Central memory CD8-positive, alpha-beta T cell (primary cell): ENCODE results near the gene RSPRY1.
A peak's percentile ranks its signal among the peaks of the same experiment; 100 is the strongest.
"Not testable (repeated sequence)": the region's sequence is repeated elsewhere in the genome, so short reads cannot be mapped to it uniquely, and the experiment has no call there.

Source experiments
- ATAC-seq: fragments of 150-1000 bp; cut with Tn5 transposase; replicated peaks from 2 replicates; pipeline ENCODE4 v1.10.0; 2022; ENCODE audit warnings: mild to moderate bottlenecking, moderate FRiP score, moderate number of reproducible peaks; ENCODE audit not compliant: poor library complexity, severe bottlenecking; ENCODE audit errors: extremely low read depth
- DNase-seq, 2 donors: peaks; one replicate each; pipeline ENCODE4 v3.0.0; 2021; ENCODE audit warnings: low spot score in 2 of 2
- H3K27ac Mint-ChIP-seq: one replicate; pipeline ENCODE4 v1.8.0; 2022; ENCODE audit warnings: low read depth, mild to moderate bottlenecking, moderate library complexity, mixed read lengths
- H3K27me3 Mint-ChIP-seq: one replicate; pipeline ENCODE4 v1.8.0; 2022; ENCODE audit warnings: mixed read lengths
- H3K36me3 Mint-ChIP-seq: one replicate; pipeline ENCODE4 v1.8.0; 2022; ENCODE audit warnings: mild to moderate bottlenecking, moderate library complexity, mixed read lengths; ENCODE audit not compliant: insufficient read depth
- H3K4me1 Mint-ChIP-seq: one replicate; pipeline ENCODE4 v1.8.0; 2022; ENCODE audit warnings: mixed read lengths
- H3K4me3 Mint-ChIP-seq: one replicate; pipeline ENCODE4 v1.8.0; 2022; ENCODE audit warnings: mild to moderate bottlenecking, moderate library complexity, mixed read lengths
- H3K9me3 Mint-ChIP-seq: one replicate; pipeline ENCODE4 v1.8.0; 2022; ENCODE audit warnings: mixed read lengths

The RSPRY1 gene

GRCh38 chr16:57260294-57260929, 74.3 kb downstream of the RSPRY1 start:
- Mint-ChIP-seq H3K4me3 (peak overlapping the region; percentile 18), H3K27ac (peak overlapping the region; percentile 27), H3K36me3 (peaks cover 4% of the 10 kb centered on the region), H3K9me3 (no peaks in the 10 kb centered on the region), H3K4me1 (peaks cover 12% of the 10 kb centered on the region), H3K27me3 (no peaks in the 10 kb centered on the region)
- ATAC-seq (peak; percentile 40), DNase-seq (no peak)

DNA sequence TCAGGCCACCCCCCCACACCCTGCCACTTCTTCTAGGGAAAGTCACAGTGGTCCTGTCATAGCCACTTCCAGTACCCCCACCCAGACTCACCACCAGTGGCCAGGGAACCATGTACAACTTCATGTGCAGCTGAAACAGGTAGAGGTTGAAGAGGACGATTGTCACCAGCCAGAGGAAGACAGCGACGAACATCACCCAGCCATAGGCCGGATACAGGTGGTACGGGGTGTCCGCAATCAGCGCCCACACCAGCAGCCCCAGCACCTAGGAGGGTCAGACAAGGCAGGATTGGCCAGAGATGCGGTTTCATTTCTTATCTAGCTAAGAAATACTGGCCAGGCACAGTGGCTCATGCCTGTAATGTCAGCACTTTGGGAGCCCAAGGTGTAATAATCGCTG, 75.7 kb downstream of the RSPRY1 start:
- peaks cover 15% of the 10 kb centered on the region for H3K4me1 Mint-ChIP-seq
- no peaks in the 10 kb centered on the region for H3K9me3 Mint-ChIP-seq
- H3K36me3 Mint-ChIP-seq = peaks cover 2% of the 10 kb centered on the region
- no peak overlapping the region for H3K4me3 Mint-ChIP-seq
- H3K27me3 Mint-ChIP-seq = no peaks in the 10 kb centered on the region
- no peak overlapping the region for H3K27ac Mint-ChIP-seq
- DNase-seq (no peak), ATAC-seq (no peak)

DNA sequence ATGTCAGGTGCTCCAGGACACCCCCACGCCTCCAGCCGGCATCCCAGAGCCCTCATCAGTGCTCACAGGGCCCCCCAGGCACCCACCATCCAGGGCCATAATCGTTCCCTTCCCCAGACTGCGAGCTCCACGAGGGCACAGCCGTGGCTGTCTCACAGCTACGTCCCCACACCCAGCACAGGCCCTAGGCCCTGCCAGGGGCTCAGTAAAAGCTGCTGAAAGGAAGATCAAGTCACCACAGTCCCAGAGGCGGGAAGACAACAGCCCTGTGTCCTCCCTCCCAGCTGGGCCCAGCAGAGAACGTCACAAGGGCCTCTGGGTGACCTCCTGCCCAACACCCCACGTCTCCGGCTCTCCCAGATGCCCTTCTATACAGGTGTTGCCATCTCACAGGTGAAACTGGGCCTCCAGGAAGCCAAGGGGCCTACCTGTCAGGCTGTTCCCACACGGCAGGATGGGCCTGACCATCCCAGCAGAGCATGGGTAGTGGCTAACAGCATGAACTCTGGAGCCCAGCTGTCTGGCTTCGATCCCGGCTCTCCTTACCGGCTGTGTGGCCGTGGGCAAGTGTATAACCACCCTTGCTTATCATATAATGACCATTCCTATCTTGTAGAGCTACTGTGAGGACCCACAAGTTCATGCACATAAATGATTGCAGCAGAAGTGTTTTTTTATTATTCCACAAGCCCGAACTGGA, 76.9 kb downstream of the RSPRY1 start:
- H3K27ac Mint-ChIP-seq = no peak overlapping the region
- DNase-seq (no peak), ATAC-seq (no peak)
- H3K27me3 Mint-ChIP-seq = no peaks in the 10 kb centered on the region
- no peaks in the 10 kb centered on the region for H3K36me3 Mint-ChIP-seq
- H3K9me3 Mint-ChIP-seq = no peaks in the 10 kb centered on the region
- peaks cover 21% of the 10 kb centered on the region for H3K4me1 Mint-ChIP-seq
- H3K4me3 Mint-ChIP-seq = no peak overlapping the region

DNA sequence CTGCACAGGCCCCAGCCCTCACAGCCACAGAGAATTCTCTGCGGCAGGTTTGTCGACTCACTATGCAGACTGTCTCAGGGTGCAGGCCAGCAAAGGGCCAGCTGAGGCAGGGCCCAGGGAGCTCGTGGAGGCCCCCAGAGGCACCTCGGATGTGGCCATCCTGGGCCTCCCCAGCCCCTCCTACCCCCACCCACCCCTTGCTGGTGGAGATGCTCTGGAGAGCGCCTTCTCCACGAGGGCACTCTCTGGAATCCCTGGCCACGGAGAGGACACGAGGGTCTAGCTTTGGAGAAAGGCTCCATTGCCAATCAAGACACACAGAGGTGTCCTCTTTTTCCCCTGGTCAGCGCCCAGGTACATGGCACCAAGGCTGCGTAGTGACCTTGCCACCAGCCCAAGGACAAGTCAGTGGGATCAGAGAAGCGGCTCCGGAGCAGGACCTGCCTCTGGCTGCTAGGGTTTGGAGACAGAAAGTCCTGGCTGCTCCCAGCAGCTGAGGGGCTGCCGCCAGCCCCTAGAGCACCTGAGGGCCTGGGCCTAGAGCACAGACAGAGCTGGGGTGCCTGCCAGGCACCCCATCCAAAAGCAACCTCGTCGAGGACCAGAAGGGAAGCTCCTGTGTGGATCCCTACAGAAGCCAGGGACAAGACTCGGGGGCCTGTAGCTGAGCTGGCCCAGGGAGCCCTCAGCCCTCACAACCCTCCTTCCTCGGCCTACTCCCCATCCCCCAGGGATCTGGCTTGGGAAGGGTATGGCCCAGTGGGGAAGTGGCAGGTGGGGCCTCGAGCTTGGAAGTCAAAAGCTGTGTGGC, 77.6 kb downstream of the RSPRY1 start:
- Mint-ChIP-seq H3K4me1 (peaks cover 21% of the 10 kb centered on the region), H3K36me3 (no peaks in the 10 kb centered on the region), H3K4me3 (no peak overlapping the region), H3K27me3 (no peaks in the 10 kb centered on the region), H3K27ac (no peak overlapping the region), H3K9me3 (no peaks in the 10 kb centered on the region)
- DNase-seq (no peak), ATAC-seq (no peak)

DNA sequence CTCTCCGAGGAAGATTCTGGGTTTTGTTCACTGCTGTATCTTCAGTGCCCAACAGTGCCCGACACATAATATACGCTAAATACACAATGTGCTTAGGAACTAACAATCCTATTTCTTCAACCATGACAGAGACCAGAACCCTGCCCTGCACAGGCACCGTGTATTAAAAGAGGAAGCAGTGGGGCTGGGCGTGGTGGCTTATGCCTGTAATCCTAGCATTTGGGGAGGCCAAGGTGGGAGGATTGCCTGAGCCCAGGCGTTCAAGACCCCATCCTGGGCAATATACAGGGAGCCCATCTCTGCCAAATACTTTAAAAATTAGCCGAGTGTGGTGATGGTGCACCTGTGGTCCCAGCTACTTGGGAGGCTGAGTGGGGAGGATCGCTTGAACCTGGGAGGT, 78.3 kb downstream of the RSPRY1 start:
- Mint-ChIP-seq H3K4me3 (no peak overlapping the region), H3K9me3 (no peaks in the 10 kb centered on the region), H3K4me1 (peaks cover 21% of the 10 kb centered on the region), H3K36me3 (no peaks in the 10 kb centered on the region), H3K27ac (no peak overlapping the region), H3K27me3 (no peaks in the 10 kb centered on the region)
- DNase-seq (no peak), ATAC-seq (no peak)

- H3K4me3 Mint-ChIP-seq = no peak overlapping the region
- peaks cover 21% of the 10 kb centered on the region for H3K4me1 Mint-ChIP-seq
- no peaks in the 10 kb centered on the region for H3K36me3 Mint-ChIP-seq
- H3K27me3 Mint-ChIP-seq = no peaks in the 10 kb centered on the region
- H3K9me3 Mint-ChIP-seq = no peaks in the 10 kb centered on the region
- no peak overlapping the region for H3K27ac Mint-ChIP-seq
- ATAC-seq (no peak), DNase-seq (no peak)
Measured at GRCh38 chr16:57264950-57265371, 78.8 kb downstream of the RSPRY1 start.

DNA sequence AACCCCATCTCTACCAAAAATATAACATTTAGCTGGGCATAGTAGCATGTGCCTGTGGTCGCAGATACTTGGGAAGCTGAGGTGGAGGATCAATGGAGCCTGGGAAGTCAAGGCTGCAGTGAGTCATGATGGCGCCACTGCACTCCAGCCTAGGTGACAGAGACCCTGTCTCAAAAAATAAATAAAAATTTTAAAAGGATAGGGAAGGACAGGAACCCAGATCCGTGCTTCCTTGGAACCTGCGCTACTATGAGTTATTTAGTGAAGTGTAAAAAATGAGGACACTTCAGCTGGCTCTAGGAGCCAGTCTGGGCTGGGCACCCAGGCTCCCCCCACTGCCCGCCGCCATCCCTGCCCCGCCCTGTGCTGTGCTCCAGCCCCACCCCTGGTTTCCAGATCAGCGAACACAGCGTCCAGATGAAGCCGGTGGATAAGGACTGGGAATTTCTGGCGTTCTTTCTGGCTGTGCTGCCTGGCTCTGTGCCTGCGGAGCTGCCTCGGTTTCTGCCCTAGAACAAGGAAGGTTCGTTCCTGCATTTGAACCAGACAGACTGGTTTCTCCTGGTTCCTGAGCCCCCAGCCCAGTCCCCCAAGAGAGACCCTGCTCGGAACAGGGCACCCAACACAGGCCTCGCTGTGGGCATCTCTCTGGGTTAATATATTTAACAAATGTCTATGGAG, 79.9 kb downstream of the RSPRY1 start:
- H3K36me3 Mint-ChIP-seq = no peaks in the 10 kb centered on the region
- H3K4me3 Mint-ChIP-seq = peak overlapping the region; percentile 26
- peaks cover 14% of the 10 kb centered on the region for H3K4me1 Mint-ChIP-seq
- ATAC-seq (no peak), DNase-seq (no peak)
- H3K27me3 Mint-ChIP-seq = no peaks in the 10 kb centered on the region
- no peaks in the 10 kb centered on the region for H3K9me3 Mint-ChIP-seq
- peak overlapping the region; percentile 59 for H3K27ac Mint-ChIP-seq

- no peaks in the 10 kb centered on the region for H3K27me3 Mint-ChIP-seq
- H3K4me1 Mint-ChIP-seq = peaks cover 14% of the 10 kb centered on the region
- ATAC-seq (peak; percentile 89), DNase-seq (peak in 1 of 2 donors; percentile 21)
- H3K9me3 Mint-ChIP-seq = no peaks in the 10 kb centered on the region
- no peaks in the 10 kb centered on the region for H3K36me3 Mint-ChIP-seq
- H3K4me3 Mint-ChIP-seq = peak overlapping the region; percentile 26
- peak overlapping the region; percentile 59 for H3K27ac Mint-ChIP-seq
Measured at GRCh38 chr16:57266531-57267260, 80.6 kb downstream of the RSPRY1 start.

- ATAC-seq, H3K36me3 Mint-ChIP-seq, H3K9me3 Mint-ChIP-seq, DNase-seq, H3K27me3 Mint-ChIP-seq: not testable (repeated sequence)
- peak overlapping the region; percentile 26 for H3K4me3 Mint-ChIP-seq
- peak overlapping the region; percentile 59 for H3K27ac Mint-ChIP-seq
- H3K4me1 Mint-ChIP-seq = peaks cover 14% of the 10 kb centered on the region
Measured at GRCh38 chr16:57267343-57267742, 81.2 kb downstream of the RSPRY1 start.

DNA sequence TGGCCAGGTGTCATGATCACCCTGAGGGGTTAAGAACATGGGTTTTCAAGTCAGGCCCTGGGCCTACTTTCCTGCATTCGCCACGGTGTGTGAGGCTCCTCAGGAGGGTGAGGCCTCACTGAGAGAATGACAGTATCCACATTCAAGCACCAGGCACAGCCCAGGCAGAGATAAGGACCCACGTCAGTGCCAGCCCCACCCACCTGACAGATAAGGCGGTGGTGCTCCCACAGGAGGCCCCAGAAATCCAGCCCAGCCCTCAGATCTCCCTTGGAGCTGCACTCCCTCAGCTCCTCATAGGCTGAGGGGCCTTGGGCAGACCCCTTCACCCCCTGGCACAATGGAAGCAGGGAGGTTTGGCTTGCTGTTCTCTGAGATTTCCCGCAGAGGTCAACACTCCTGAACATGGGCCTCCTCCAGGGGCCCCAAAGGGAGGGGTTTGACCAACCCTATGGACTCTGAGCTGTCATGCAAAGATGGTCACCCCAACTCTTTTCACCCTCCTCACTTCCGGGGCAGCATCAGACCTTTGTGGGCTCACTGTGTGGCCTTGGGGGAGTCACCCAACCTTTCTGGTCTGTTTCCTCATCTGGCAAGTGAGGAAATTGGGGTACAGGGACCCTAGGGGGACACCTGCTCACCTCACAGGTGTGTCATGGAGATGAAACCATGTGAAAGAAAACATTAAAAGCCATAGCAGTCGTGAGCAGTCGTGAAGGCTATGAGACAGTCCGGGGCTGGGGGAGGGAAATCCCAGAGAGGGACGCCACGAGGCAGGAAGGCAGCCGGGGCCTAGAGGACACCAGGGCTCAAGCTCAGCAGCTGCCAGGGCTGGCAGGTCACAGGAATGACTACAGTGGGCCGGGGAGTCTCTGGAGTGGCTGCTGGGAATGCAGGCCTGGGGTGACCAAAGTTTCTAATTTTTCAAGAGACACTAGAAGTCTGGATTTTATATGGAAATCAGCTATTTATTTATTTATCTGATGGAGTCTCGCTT, 83.0 kb downstream of the RSPRY1 start:
- ATAC-seq = no peak
- DNase-seq = no peak
- Mint-ChIP-seq H3K9me3 (no peaks in the 10 kb centered on the region), H3K27me3 (no peaks in the 10 kb centered on the region), H3K4me3 (no peak overlapping the region), H3K4me1 (peaks cover 14% of the 10 kb centered on the region), H3K27ac (peak overlapping the region; percentile 59), H3K36me3 (no peaks in the 10 kb centered on the region)
